ENCODE measurements around the gene RTF1.

- no peak for TF ChIP-seq POLR2A (IDR thresholded peaks at IDR 0.05)
- no peak for TF ChIP-seq CTCF (IDR thresholded peaks at IDR 0.05)
- no peak for TF ChIP-seq EP300 (IDR thresholded peaks at IDR 0.05)
Observed at GRCh38 chr15:41499109-41499851, 82.4 kb downstream of the RTF1 start.

All from upper lobe of left lung (tissue), 4 donors.